Liver (tissue), 3 donors: ENCODE results near the gene RGS1.

ENCODE experiments used
- CTCF ChIP-seq: fragments of 150-350 bp; IDR thresholded peaks from 2 replicates; pipeline ENCODE4 v1.5.1; 2017; ENCODE audit warnings: improper control_type of control experiment, low read depth, low read length; ENCODE audit not compliant: missing input control
- EGR1 ChIP-seq, 2 donors: IDR thresholded peaks; 2 replicates each; pipeline ENCODE4 v1.6.1; 2016 to 2018; ENCODE audit warnings: antibody characterized with exemption in 2 of 2, low read depth in 2 of 2
- JUND ChIP-seq, 2 donors: IDR thresholded peaks; 2 replicates each; pipeline ENCODE4 v1.6.1; 2016; ENCODE audit warnings: antibody characterized with exemption in 2 of 2
- MAX ChIP-seq: IDR thresholded peaks from 2 replicates; pipeline ENCODE4 v1.6.1; 2016; ENCODE audit warnings: antibody characterized with exemption
- RAD21 ChIP-seq, 2 donors: IDR thresholded peaks; 2 replicates each; pipeline ENCODE4 v1.6.1; 2016; ENCODE audit warnings: antibody characterized with exemption in 2 of 2, mild to moderate bottlenecking in 2 of 2
- REST ChIP-seq: IDR thresholded peaks from 2 replicates; pipeline ENCODE4 v1.6.1; 2016; ENCODE audit warnings: antibody characterized with exemption, mild to moderate bottlenecking
- TAF1 ChIP-seq: conservative IDR thresholded peaks from 2 replicates; pipeline ENCODE4 v1.6.1; 2016; ENCODE audit warnings: antibody characterized with exemption, mild to moderate bottlenecking
- YY1 ChIP-seq: IDR thresholded peaks from 2 replicates; pipeline ENCODE4 v1.6.1; 2016; ENCODE audit warnings: antibody characterized with exemption, mild to moderate bottlenecking
- donor health status: healthy.
- donor health status: healthy.

GRCh38 chr1:192571668-192572067 is 3.9 kb upstream of the RGS1 start:
- TF ChIP-seq CTCF = no peak
- TF ChIP-seq REST = no peak
- TF ChIP-seq JUND (IDR thresholded peaks at IDR 0.05) = no peak
- TF ChIP-seq TAF1 = no peak
- TF ChIP-seq RAD21 (IDR thresholded peaks at IDR 0.05) = no peak
- no peak for TF ChIP-seq MAX
- TF ChIP-seq YY1 = no peak
- no peak for TF ChIP-seq EGR1 (IDR thresholded peaks at IDR 0.05; ENCODE audit: low read depth in 2 of 2)
